ENCODE measurements around the gene GAN.

DNA sequence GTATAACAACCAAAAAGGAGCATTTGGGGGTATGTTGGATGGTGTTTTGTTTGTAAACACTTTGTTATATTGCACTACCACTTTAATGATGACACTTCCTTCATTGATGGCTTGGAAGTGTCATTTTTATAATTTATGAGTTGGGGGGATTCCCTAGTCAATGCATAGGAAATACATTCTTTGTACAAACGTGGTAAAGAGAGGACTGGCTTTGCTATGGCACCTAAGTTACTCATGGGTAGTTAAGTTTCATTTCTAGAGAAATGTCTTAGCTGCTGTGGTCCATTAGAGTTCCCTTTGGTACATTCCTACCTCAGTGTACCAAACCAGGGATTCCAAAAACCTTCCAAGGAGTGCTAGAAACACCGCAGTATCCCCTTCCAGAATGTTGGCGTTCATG, 66.2 kb downstream of the GAN start:
- TF ChIP-seq, protein P1, sequence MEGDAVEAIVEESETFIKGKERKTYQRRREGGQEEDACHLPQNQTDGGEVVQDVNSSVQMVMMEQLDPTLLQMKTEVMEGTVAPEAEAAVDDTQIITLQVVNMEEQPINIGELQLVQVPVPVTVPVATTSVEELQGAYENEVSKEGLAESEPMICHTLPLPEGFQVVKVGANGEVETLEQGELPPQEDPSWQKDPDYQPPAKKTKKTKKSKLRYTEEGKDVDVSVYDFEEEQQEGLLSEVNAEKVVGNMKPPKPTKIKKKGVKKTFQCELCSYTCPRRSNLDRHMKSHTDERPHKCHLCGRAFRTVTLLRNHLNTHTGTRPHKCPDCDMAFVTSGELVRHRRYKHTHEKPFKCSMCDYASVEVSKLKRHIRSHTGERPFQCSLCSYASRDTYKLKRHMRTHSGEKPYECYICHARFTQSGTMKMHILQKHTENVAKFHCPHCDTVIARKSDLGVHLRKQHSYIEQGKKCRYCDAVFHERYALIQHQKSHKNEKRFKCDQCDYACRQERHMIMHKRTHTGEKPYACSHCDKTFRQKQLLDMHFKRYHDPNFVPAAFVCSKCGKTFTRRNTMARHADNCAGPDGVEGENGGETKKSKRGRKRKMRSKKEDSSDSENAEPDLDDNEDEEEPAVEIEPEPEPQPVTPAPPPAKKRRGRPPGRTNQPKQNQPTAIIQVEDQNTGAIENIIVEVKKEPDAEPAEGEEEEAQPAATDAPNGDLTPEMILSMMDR (IDR thresholded peaks at IDR 0.05), result no peak
- TF ChIP-seq POLR2A (IDR thresholded peaks at IDR 0.05), result no peak

All from testis (tissue), 2 donors.